Activated naive CD4-positive, alpha-beta T cell treated with anti-CD3 and anti-CD28 coated beads, Interleukin-2, amount 50 U/mL, for 72 hours (primary cell): ENCODE results near the gene CHID1. TPM values are rescaled to one million over a fixed set of nuclear protein-coding genes. Genes with fewer than 3 reads are reported as not detected.

Experiments
- ATAC-seq, 2 donors: fragments of 150-1000 bp; cut with Tn5 transposase; 2 replicates each; pipeline ENCODE4 v1.10.0; 2021; ENCODE audit warnings: mild to moderate bottlenecking in 2 of 2, moderate library complexity in 2 of 2
- DNase-seq, 2 donors: peaks; one replicate each; pipeline ENCODE4 v3.0.0; 2021 to 2022; ENCODE audit warnings: low spot score in 2 of 2
- H3K27ac Mint-ChIP-seq, 2 donors: one replicate each; pipeline ENCODE4 v1.8.0; 2022; ENCODE audit warnings: mild to moderate bottlenecking in 2 of 2, mixed read lengths in 2 of 2
- H3K36me3 Mint-ChIP-seq, 2 donors: one replicate each; pipeline ENCODE4 v1.8.0; 2022; ENCODE audit warnings: mixed read lengths in 2 of 2
- H3K9me3 Mint-ChIP-seq, 2 donors: one replicate each; pipeline ENCODE4 v1.8.0; 2022; ENCODE audit warnings: mixed read lengths in 2 of 2
- total RNA-seq, 2 donors: library from RNA; stranded (reverse); gene quantifications; one replicate each; pipeline ENCODE4 v1.2.3, GENCODE V29; 2022

Gene CHID1
- 10 to 100 TPM; 49.1 to 62.6 TPM for total RNA-seq

- peak within 1 kb of the TSS; percentile 89 to 94 for H3K27ac Mint-ChIP-seq
- ATAC-seq (peak; percentile 98), DNase-seq (peak; percentile 88 to 89)
- no peaks in the 10 kb centered on the region for H3K36me3 Mint-ChIP-seq
- no peaks in the 10 kb centered on the region for H3K9me3 Mint-ChIP-seq
These were observed at the start of gene CHID1 for GRCh38 chr11:910589-911030. CHID1 (minus strand) TSS chr11:910810; CDS start chr11:904816, 5,994 bp downstream.

- Mint-ChIP-seq H3K9me3 (peaks cover 0 to 4% of the 10 kb centered on the region in 2 donors), H3K27ac (peak overlapping the region in 1 of 2 donors; percentile 22), H3K36me3 (peaks cover 0 to 10% of the 10 kb centered on the region in 2 donors)
- no peak for ATAC-seq
- no peak for DNase-seq
These were observed 49.0 kb upstream of the CHID1 start for GRCh38 chr11:959608-960007.

GRCh38 chr11:959027-959426 lies 48.4 kb upstream of the CHID1 start:
- H3K27ac Mint-ChIP-seq = peak overlapping the region in 1 of 2 donors; percentile 22
- H3K36me3 Mint-ChIP-seq = peaks cover 0 to 5% of the 10 kb centered on the region in 2 donors
- no peaks in the 10 kb centered on the region for H3K9me3 Mint-ChIP-seq
- DNase-seq (no peak), ATAC-seq (no peak)

- peak overlapping the region; percentile 46 to 52 for H3K27ac Mint-ChIP-seq
- no peaks in the 10 kb centered on the region for H3K9me3 Mint-ChIP-seq
- DNase-seq (no peak), ATAC-seq (no peak)
- H3K36me3 Mint-ChIP-seq = no peaks in the 10 kb centered on the region
These were observed 47.5 kb upstream of the CHID1 start for GRCh38 chr11:958101-958500.

GRCh38 chr11:957212-957920 lies 46.8 kb upstream of the CHID1 start:
- H3K36me3 Mint-ChIP-seq = no peaks in the 10 kb centered on the region

GRCh38 chr11:955154-956063 lies 44.8 kb upstream of the CHID1 start:
- H3K27ac Mint-ChIP-seq = peak overlapping the region; percentile 11 to 13
- no peaks in the 10 kb centered on the region for H3K9me3 Mint-ChIP-seq
- no peaks in the 10 kb centered on the region for H3K36me3 Mint-ChIP-seq
- DNase-seq (no peak), ATAC-seq (no peak)

More at GRCh38 chr11:957212-957920, 46.8 kb upstream of the CHID1 start:
- DNase-seq (no peak), ATAC-seq (no peak)
- no peaks in the 10 kb centered on the region for H3K9me3 Mint-ChIP-seq
- peak overlapping the region; percentile 46 to 52 for H3K27ac Mint-ChIP-seq

GRCh38 chr11:954392-955153 lies 44.0 kb upstream of the CHID1 start:
- peak overlapping the region; percentile 0 to 13 for H3K27ac Mint-ChIP-seq
- no peak for DNase-seq

GRCh38 chr11:953512-953911 lies 42.9 kb upstream of the CHID1 start:
- no peaks in the 10 kb centered on the region for H3K9me3 Mint-ChIP-seq
- H3K27ac Mint-ChIP-seq = no peak overlapping the region
- DNase-seq (no peak), ATAC-seq (no peak)
- H3K36me3 Mint-ChIP-seq = peaks cover 0 to 16% of the 10 kb centered on the region in 2 donors

More at GRCh38 chr11:954392-955153, 44.0 kb upstream of the CHID1 start:
- ATAC-seq = no peak
- Mint-ChIP-seq H3K9me3 (no peaks in the 10 kb centered on the region), H3K36me3 (peaks cover 0 to 7% of the 10 kb centered on the region in 2 donors)

- DNase-seq (no peak), ATAC-seq (no peak)
- Mint-ChIP-seq H3K36me3 (peaks cover 5 to 22% of the 10 kb centered on the region in 2 donors), H3K9me3 (peaks cover 5% of the 10 kb centered on the region in 2 donors), H3K27ac (peak overlapping the region in 1 of 2 donors; percentile 48)
These were observed 42.1 kb upstream of the CHID1 start for GRCh38 chr11:952406-953385.

- no peak for ATAC-seq
- peaks cover 5 to 6% of the 10 kb centered on the region in 2 donors for H3K9me3 Mint-ChIP-seq
- peaks cover 7 to 25% of the 10 kb centered on the region in 2 donors for H3K36me3 Mint-ChIP-seq
- H3K27ac Mint-ChIP-seq = no peak overlapping the region
- DNase-seq = no peak
These were observed 40.9 kb upstream of the CHID1 start for GRCh38 chr11:951507-951906.

GRCh38 chr11:947744-948143 lies 37.1 kb upstream of the CHID1 start:
- peaks cover 7 to 25% of the 10 kb centered on the region in 2 donors for H3K36me3 Mint-ChIP-seq
- no peak overlapping the region for H3K27ac Mint-ChIP-seq
- no peak for ATAC-seq
- H3K9me3 Mint-ChIP-seq = peaks cover 5 to 6% of the 10 kb centered on the region in 2 donors
- no peak for DNase-seq

GRCh38 chr11:945986-946385 lies 35.4 kb upstream of the CHID1 start:
- ATAC-seq (no peak), DNase-seq (no peak)
- Mint-ChIP-seq H3K9me3 (peaks cover 5 to 6% of the 10 kb centered on the region in 2 donors), H3K27ac (no peak overlapping the region), H3K36me3 (peaks cover 7 to 25% of the 10 kb centered on the region in 2 donors)

- Mint-ChIP-seq H3K9me3 (peaks cover 5 to 6% of the 10 kb centered on the region in 2 donors), H3K27ac (no peak overlapping the region), H3K36me3 (peaks cover 7 to 21% of the 10 kb centered on the region in 2 donors)
- ATAC-seq (no peak), DNase-seq (no peak)
These were observed 34.3 kb upstream of the CHID1 start for GRCh38 chr11:944711-945470.

- Mint-ChIP-seq H3K9me3 (peaks cover 1 to 2% of the 10 kb centered on the region in 2 donors), H3K27ac (peak overlapping the region; percentile 55 to 74), H3K36me3 (peaks cover 3% of the 10 kb centered on the region in 2 donors)
- DNase-seq = no peak
- ATAC-seq = no peak
These were observed 32.2 kb upstream of the CHID1 start for GRCh38 chr11:942823-943222.
